Neural crest cell (in vitro differentiated cells): ENCODE measurements around the gene LIPT2. TPM values are rescaled to one million over a fixed set of nuclear protein-coding genes. Genes with fewer than 3 reads are reported as not detected.
"Not testable (repeated sequence)": the region's sequence is repeated elsewhere in the genome, so short reads cannot be mapped to it uniquely, and the experiment has no call there.

ENCODE experiments used
- DNase-seq: peaks from one replicate; pipeline ENCODE4 v3.0.0; 2021; ENCODE audit warnings: low read depth, mixed read lengths, low spot score
- H3K27ac Mint-ChIP-seq: one replicate; pipeline ENCODE4 v1.8.0; 2021; ENCODE audit warnings: mild to moderate bottlenecking, mixed read lengths; ENCODE audit not compliant: unreplicated experiment
- H3K27me3 Mint-ChIP-seq: 2 replicates; pipeline ENCODE4 v1.8.0; 2021; ENCODE audit warnings: low read depth, mild to moderate bottlenecking, mixed read lengths
- H3K36me3 Mint-ChIP-seq: 2 replicates; pipeline ENCODE4 v1.8.0; 2021; ENCODE audit warnings: low read depth, mild to moderate bottlenecking, mixed read lengths
- H3K4me1 Mint-ChIP-seq: 2 replicates; pipeline ENCODE4 v1.8.0; 2021; ENCODE audit warnings: mixed read lengths
- H3K4me3 Mint-ChIP-seq: one replicate; pipeline ENCODE4 v1.8.0; 2021; ENCODE audit warnings: mild to moderate bottlenecking, mixed read lengths
- H3K9me3 Mint-ChIP-seq: 2 replicates; pipeline ENCODE4 v1.8.0; 2021; ENCODE audit warnings: mixed read lengths
- CTCF ChIP-seq: fragments of 200-600 bp; sonication (generic); conservative IDR thresholded peaks from 2 replicates; pipeline ENCODE4 v1.5.0; 2021; ENCODE audit warnings: antibody characterized with exemption, mild to moderate bottlenecking
- total RNA-seq: library from RNA; stranded (reverse); gene quantifications from 2 replicates; pipeline ENCODE4 v1.2.1, GENCODE V29; 2021

LIPT2 gene
- total RNA-seq, 1 donor from 2014 or later, result 8.6 TPM

DNA sequence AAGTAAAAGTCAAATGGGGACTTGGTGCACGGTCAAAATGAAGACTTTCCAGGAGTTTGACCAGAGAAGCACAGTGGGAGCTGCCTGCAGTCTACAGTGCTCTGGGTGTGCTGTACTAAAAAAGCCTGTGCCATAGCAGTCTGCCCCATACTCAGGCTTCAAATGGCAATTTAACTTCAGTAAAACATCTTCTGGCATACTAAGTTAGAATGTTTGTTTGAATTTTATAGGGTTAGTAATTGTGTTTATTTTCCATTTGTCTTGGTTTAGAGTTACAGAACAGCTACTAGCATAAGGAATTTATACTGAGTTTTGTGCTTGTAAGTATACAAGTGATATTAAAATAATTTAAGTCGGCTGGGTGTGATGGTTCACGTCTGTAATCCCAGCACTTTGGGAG lies 29.3 kb upstream of the LIPT2 start:
- Mint-ChIP-seq H3K27me3 (no peaks in the 10 kb centered on the region), H3K36me3 (no peaks in the 10 kb centered on the region), H3K27ac (no peak overlapping the region), H3K9me3 (no peaks in the 10 kb centered on the region), H3K4me3 (no peak overlapping the region), H3K4me1 (no peaks in the 10 kb centered on the region)
- TF ChIP-seq CTCF, result no peak
- DNase-seq, result no peak

- Mint-ChIP-seq H3K27me3 (peaks cover 3% of the 10 kb centered on the region), H3K27ac (no peak overlapping the region), H3K9me3 (peaks cover 10% of the 10 kb centered on the region), H3K4me3 (no peak overlapping the region), H3K4me1 (no peaks in the 10 kb centered on the region), H3K36me3 (no peaks in the 10 kb centered on the region)
- no peak for DNase-seq
- TF ChIP-seq CTCF, result no peak
Measured at GRCh38 chr11:74521666-74522252, 28.2 kb upstream of the LIPT2 start.

GRCh38 chr11:74520927-74521665 lies 27.6 kb upstream of the LIPT2 start:
- Mint-ChIP-seq H3K27ac (no peak overlapping the region), H3K36me3 (no peaks in the 10 kb centered on the region), H3K9me3 (peaks cover 10% of the 10 kb centered on the region), H3K4me1 (no peaks in the 10 kb centered on the region), H3K27me3 (peaks cover 3% of the 10 kb centered on the region), H3K4me3 (no peak overlapping the region)
- no peak for TF ChIP-seq CTCF
- no peak for DNase-seq

- no peaks in the 10 kb centered on the region for H3K36me3 Mint-ChIP-seq
- peaks cover 14% of the 10 kb centered on the region for H3K9me3 Mint-ChIP-seq
- no peak for TF ChIP-seq CTCF
- peaks cover 10% of the 10 kb centered on the region for H3K27me3 Mint-ChIP-seq
- H3K4me1 Mint-ChIP-seq, result no peaks in the 10 kb centered on the region
- DNase-seq, result no peak
- H3K4me3 Mint-ChIP-seq, result no peak overlapping the region
- H3K27ac Mint-ChIP-seq, result no peak overlapping the region
Measured at GRCh38 chr11:74520316-74520715, 26.8 kb upstream of the LIPT2 start.

DNA sequence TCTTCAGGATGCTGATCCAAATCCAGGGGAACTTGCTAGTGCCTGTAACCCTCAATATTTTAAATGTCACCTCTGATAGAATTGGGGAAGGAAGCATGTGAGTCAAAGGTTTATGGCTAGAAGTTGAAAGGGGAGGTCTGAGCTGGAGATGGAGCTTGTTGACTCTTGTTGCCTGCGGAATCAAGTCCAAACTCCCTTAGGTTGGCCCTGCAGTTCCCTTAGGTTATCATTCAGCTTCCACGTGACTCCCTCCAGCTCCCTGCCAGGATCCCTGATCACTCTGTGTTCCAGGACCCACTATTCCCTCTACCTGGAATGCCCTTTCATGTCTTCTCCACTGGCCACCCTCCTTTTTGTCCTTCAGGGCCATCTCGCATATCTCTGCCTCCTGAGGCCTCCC lies 26.2 kb upstream of the LIPT2 start:
- DNase-seq, result no peak
- Mint-ChIP-seq H3K9me3 (peaks cover 16% of the 10 kb centered on the region), H3K36me3 (no peaks in the 10 kb centered on the region), H3K4me3 (no peak overlapping the region), H3K27me3 (peaks cover 14% of the 10 kb centered on the region), H3K27ac (no peak overlapping the region), H3K4me1 (no peaks in the 10 kb centered on the region)
- TF ChIP-seq CTCF, result no peak

GRCh38 chr11:74517592-74517991 lies 24.1 kb upstream of the LIPT2 start:
- H3K36me3 Mint-ChIP-seq, H3K4me1 Mint-ChIP-seq, H3K4me3 Mint-ChIP-seq, H3K27ac Mint-ChIP-seq, DNase-seq: not testable (repeated sequence)
- Mint-ChIP-seq H3K27me3 (peaks cover 14% of the 10 kb centered on the region), H3K9me3 (peaks cover 16% of the 10 kb centered on the region)
